Measurements from ENCODE around the gene GABARAP. TPM values are rescaled to one million over a fixed set of nuclear protein-coding genes. Genes with fewer than 3 reads are reported as not detected.
A peak's percentile ranks its signal among the peaks of the same experiment; 100 is the strongest.

GABARAP gene
- total RNA-seq, 1 experiment from 2014 or later, result 228 TPM

- ChIA-PET CTCF (interaction anchor here (0.6 to 2.9 kb wide), 4 partner anchors 51 to 170 kb away, joined by 3 to 11 read pairs (median 6); no protein-coding TSS in a partner anchor), POLR2A (no interaction called here)
- TF ChIP-seq USF2 (CRISPR knock-in tag; IDR thresholded peaks at IDR 0.05) (no peak), JUN (CRISPR knock-in tag; IDR thresholded peaks at IDR 0.05) (no peak), SP1 (CRISPR knock-in tag; conservative IDR thresholded peaks at IDR 0.05) (no peak), EMX1 (CRISPR knock-in tag; IDR thresholded peaks at IDR 0.05) (no peak), TP53 (CRISPR knock-in tag; IDR thresholded peaks at IDR 0.05) (no peak), NR3C1 (CRISPR knock-in tag; conservative IDR thresholded peaks at IDR 0.05; ENCODE audit: low read depth) (no peak)
- TF ChIP-seq, protein P1, sequence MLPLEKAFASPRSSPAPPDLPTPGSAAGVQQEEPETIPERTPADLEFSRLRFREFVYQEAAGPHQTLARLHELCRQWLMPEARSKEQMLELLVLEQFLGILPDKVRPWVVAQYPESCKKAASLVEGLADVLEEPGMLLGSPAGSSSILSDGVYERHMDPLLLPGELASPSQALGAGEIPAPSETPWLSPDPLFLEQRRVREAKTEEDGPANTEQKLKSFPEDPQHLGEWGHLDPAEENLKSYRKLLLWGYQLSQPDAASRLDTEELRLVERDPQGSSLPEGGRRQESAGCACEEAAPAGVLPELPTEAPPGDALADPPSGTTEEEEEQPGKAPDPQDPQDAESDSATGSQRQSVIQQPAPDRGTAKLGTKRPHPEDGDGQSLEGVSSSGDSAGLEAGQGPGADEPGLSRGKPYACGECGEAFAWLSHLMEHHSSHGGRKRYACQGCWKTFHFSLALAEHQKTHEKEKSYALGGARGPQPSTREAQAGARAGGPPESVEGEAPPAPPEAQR (CRISPR knock-in tag; IDR thresholded peaks at IDR 0.05), result no peak
- TF ChIP-seq, protein P2, sequence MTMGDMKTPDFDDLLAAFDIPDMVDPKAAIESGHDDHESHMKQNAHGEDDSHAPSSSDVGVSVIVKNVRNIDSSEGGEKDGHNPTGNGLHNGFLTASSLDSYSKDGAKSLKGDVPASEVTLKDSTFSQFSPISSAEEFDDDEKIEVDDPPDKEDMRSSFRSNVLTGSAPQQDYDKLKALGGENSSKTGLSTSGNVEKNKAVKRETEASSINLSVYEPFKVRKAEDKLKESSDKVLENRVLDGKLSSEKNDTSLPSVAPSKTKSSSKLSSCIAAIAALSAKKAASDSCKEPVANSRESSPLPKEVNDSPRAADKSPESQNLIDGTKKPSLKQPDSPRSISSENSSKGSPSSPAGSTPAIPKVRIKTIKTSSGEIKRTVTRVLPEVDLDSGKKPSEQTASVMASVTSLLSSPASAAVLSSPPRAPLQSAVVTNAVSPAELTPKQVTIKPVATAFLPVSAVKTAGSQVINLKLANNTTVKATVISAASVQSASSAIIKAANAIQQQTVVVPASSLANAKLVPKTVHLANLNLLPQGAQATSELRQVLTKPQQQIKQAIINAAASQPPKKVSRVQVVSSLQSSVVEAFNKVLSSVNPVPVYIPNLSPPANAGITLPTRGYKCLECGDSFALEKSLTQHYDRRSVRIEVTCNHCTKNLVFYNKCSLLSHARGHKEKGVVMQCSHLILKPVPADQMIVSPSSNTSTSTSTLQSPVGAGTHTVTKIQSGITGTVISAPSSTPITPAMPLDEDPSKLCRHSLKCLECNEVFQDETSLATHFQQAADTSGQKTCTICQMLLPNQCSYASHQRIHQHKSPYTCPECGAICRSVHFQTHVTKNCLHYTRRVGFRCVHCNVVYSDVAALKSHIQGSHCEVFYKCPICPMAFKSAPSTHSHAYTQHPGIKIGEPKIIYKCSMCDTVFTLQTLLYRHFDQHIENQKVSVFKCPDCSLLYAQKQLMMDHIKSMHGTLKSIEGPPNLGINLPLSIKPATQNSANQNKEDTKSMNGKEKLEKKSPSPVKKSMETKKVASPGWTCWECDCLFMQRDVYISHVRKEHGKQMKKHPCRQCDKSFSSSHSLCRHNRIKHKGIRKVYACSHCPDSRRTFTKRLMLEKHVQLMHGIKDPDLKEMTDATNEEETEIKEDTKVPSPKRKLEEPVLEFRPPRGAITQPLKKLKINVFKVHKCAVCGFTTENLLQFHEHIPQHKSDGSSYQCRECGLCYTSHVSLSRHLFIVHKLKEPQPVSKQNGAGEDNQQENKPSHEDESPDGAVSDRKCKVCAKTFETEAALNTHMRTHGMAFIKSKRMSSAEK (CRISPR knock-in tag; IDR thresholded peaks at IDR 0.05; ENCODE audit: borderline replicate concordance), result no peak
- TF ChIP-seq, protein P3, sequence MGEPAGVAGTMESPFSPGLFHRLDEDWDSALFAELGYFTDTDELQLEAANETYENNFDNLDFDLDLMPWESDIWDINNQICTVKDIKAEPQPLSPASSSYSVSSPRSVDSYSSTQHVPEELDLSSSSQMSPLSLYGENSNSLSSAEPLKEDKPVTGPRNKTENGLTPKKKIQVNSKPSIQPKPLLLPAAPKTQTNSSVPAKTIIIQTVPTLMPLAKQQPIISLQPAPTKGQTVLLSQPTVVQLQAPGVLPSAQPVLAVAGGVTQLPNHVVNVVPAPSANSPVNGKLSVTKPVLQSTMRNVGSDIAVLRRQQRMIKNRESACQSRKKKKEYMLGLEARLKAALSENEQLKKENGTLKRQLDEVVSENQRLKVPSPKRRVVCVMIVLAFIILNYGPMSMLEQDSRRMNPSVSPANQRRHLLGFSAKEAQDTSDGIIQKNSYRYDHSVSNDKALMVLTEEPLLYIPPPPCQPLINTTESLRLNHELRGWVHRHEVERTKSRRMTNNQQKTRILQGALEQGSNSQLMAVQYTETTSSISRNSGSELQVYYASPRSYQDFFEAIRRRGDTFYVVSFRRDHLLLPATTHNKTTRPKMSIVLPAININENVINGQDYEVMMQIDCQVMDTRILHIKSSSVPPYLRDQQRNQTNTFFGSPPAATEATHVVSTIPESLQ (CRISPR knock-in tag; IDR thresholded peaks at IDR 0.05), result no peak
- peak overlapping the region; percentile 96 for H3K27ac Mint-ChIP-seq
- ATAC-seq (no peak), DNase-seq (ENCODE audit: low spot score) (no peak)
- H3K4me1 Mint-ChIP-seq, result peaks cover 58% of the 10 kb centered on the region
- no peaks in the 10 kb centered on the region for H3K36me3 Mint-ChIP-seq
- H3K9me3 Mint-ChIP-seq, result no peaks in the 10 kb centered on the region
- H3K27me3 Mint-ChIP-seq (ENCODE audit: low read depth), result peaks cover 4% of the 10 kb centered on the region; the same call in 1 of the 2 replicates
- H3K4me3 Mint-ChIP-seq, result peak overlapping the region; percentile 86
Observed at GRCh38 chr17:7215652-7216180, 26.5 kb downstream of the GABARAP start.

DNA sequence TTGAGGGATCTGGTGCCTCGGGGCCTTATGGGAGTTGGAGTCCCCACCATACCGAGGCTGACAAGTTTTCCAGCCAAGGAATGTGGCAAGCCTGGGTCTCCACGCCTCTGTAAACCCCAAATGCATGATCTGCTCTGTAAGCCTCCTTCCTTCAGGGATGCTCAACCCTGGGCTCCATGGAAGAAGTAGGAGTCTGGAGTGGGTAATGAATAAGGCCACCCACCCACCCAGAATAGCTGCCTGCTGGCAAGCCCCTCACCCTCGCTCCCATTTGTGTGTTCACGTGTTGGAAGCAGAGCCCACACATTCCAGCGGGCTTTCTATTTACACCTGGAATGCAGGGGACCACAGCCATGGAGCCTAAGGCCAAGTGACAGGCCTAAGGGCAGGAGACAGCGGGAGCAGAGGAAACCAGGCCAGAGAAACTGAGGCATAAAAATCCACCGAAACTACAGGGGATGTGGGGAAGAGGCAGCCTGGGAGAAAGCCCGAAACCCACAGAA is 27.1 kb downstream of the GABARAP start:
- peak; percentile 0; the same call in 1 of the 2 replicates for ATAC-seq
- POLR2A ChIA-PET, result interaction anchor here (0.7 to 1.1 kb wide), 4 partner anchors 14 to 221 kb away, joined by 3 to 6 read pairs (median 4); no protein-coding TSS in a partner anchor
- no peak for TF ChIP-seq ARID4B (CRISPR knock-in tag; IDR thresholded peaks at IDR 0.05; ENCODE audit: borderline replicate concordance)
- no peak for TF ChIP-seq MYBL2 (CRISPR knock-in tag; IDR thresholded peaks at IDR 0.05)
- TF ChIP-seq FOXK1 (CRISPR knock-in tag; IDR thresholded peaks at IDR 0.05), result 0 out of 2 replicates have a peak, but pooled peaks have one; percentile 41
- TF ChIP-seq CTCF (IDR thresholded peaks at IDR 0.05), result no peak
- TF ChIP-seq MAX (CRISPR knock-in tag; IDR thresholded peaks at IDR 0.05), result 0 out of 2 replicates have a peak, but pooled peaks have one; percentile 23
- TF ChIP-seq TEAD4 (CRISPR knock-in tag; IDR thresholded peaks at IDR 0.05), result 0 out of 2 replicates have a peak, but pooled peaks have one; percentile 66
- no peak for TF ChIP-seq HMGA2 (CRISPR knock-in tag; IDR thresholded peaks at IDR 0.05)
- H3K9me3 Mint-ChIP-seq, result no peaks in the 10 kb centered on the region
- H3K4me3 Mint-ChIP-seq, result peak overlapping the region; percentile 86
- CTCF ChIA-PET, result interaction anchor here (0.9 to 2.9 kb wide), 12 partner anchors 19 to 189 kb away, joined by 3 to 17 read pairs (median 8); partner anchors contain the start of genes ASGR1, DVL2, SLC2A4 and TMEM256
- no peaks in the 10 kb centered on the region for H3K36me3 Mint-ChIP-seq
- DNase-seq (ENCODE audit: low spot score), result no peak
- peaks cover 59% of the 10 kb centered on the region for H3K4me1 Mint-ChIP-seq
- peak overlapping the region; percentile 92 for H3K27ac Mint-ChIP-seq
- H3K27me3 Mint-ChIP-seq (ENCODE audit: low read depth), result peaks cover 4% of the 10 kb centered on the region; the same call in 1 of the 2 replicates

Data from WTC11 (cell line).